A549 (cell line): Measurements from ENCODE around the gene APCDD1. TPM values are rescaled to one million over a fixed set of nuclear protein-coding genes. Genes with fewer than 3 reads are reported as not detected.

Experiments
- ATAC-seq, 2 experiments: fragments of 200-7000 bp in 1 of 2; fragments of >200 bp in 1 of 2; cut with Nextera tagmentation in 1 of 2; cut with Tn5 transposase in 1 of 2; 3 replicates each; pipeline versions ENCODE4 v1.8.0 to v1.9.1; 2018 to 2020; ENCODE audit warnings: mild to moderate bottlenecking in 1 of 2, moderate library complexity in 1 of 2
- CTCF ChIA-PET: fragments of 300-600 bp; sonication (Branson Sonifier 250); formaldehyde crosslinking; extraction: SDS; loops from one replicate; lab custom pipeline; 2021; ENCODE audit warnings: antibody characterized with exemption, inconsistent platforms; lab: Yijun Ruan, JAX
- POLR2A ChIA-PET: fragments of 350-600 bp; formaldehyde crosslinking; extraction: SDS; loops from one replicate; lab custom pipeline; 2021; ENCODE audit warnings: antibody characterized with exemption, inconsistent platforms; lab: Yijun Ruan, JAX
- DNase-seq, 2 experiments: peaks; one replicate each; pipeline versions ENCODE4 v3.0.0 to v3.0.0-alpha.2; 2011 to 2016; ENCODE audit warnings: low read depth in 1 of 2, low spot score in 1 of 2
- FAIRE-seq: peaks from 2 replicates; lab custom pipeline; 2011; peaks lifted over from hg19 to GRCh38; lab: Jason Lieb, UNC
- H3K27ac ChIP-seq, 2 experiments: fragments of >200 bp; sonication (Bioruptor Twin); formaldehyde crosslinking; 3 replicates each; pipeline ENCODE4 v1.5.1; 2016 to 2017
- H3K4me1 ChIP-seq: fragments of >200 bp; sonication (Bioruptor Twin); formaldehyde crosslinking; 3 replicates; pipeline ENCODE4 v1.6.1; 2016
- H3K4me2 ChIP-seq: fragments of >200 bp; sonication (Bioruptor Twin); formaldehyde crosslinking; 3 replicates; pipeline ENCODE4 v1.6.1; 2016
- H3K4me3 ChIP-seq: fragments of >200 bp; sonication (Bioruptor Twin); formaldehyde crosslinking; 3 replicates; pipeline ENCODE4 v1.5.1; 2016
- H3K9me3 ChIP-seq: fragments of >200 bp; sonication (Bioruptor Twin); formaldehyde crosslinking; 3 replicates; pipeline ENCODE4 v1.6.1; 2016
- FOSB ChIP-seq: fragments of 250-450 bp; sonication (Bioruptor Pico); IDR thresholded peaks from 2 replicates; pipeline ENCODE4 v1.5.0; 2020; ENCODE audit warnings: mild to moderate bottlenecking, moderate library complexity
- FOSL2 ChIP-seq, 2 experiments: fragments of 450-650 bp in 1 of 2; fragments of >200 bp in 1 of 2; sonication (Bioruptor Twin) in 1 of 2; formaldehyde crosslinking; IDR thresholded peaks; 2 replicates each; pipeline versions ENCODE4 v1.5.0 to v1.6.1; 2016 to 2020; ENCODE audit warnings: mild to moderate bottlenecking in 1 of 2, moderate library complexity in 1 of 2
- FOXS1 ChIP-seq: fragments of 250-450 bp; sonication (Bioruptor Pico); IDR thresholded peaks from 2 replicates; pipeline ENCODE4 v1.5.0; 2020; ENCODE audit warnings: mild to moderate bottlenecking, moderate library complexity
- HDAC2 ChIP-seq: fragments of 200-600 bp; sonication (generic); IDR thresholded peaks from 2 replicates; pipeline ENCODE4 v1.6.1; 2016
- HEYL ChIP-seq: fragments of 250-450 bp; sonication (Bioruptor Pico); IDR thresholded peaks from 2 replicates; pipeline ENCODE4 v1.8.0; 2021; ENCODE audit warnings: mild to moderate bottlenecking, moderate library complexity
- HOXA7 ChIP-seq: fragments of 250-450 bp; sonication (Bioruptor Pico); IDR thresholded peaks from 2 replicates; pipeline ENCODE4 v1.5.0; 2020; ENCODE audit warnings: mild to moderate bottlenecking, moderate library complexity
- JUNB ChIP-seq: fragments of >200 bp; sonication (Bioruptor Twin); formaldehyde crosslinking; IDR thresholded peaks from 2 replicates; pipeline ENCODE4 v1.6.1; 2016
- KDM1A ChIP-seq: fragments of 200-600 bp; sonication (generic); IDR thresholded peaks from 2 replicates; pipeline ENCODE4 v1.6.1; 2016; ENCODE audit warnings: low read depth, mild to moderate bottlenecking
- KDM5A ChIP-seq: fragments of 200-600 bp; sonication (generic); IDR thresholded peaks from 2 replicates; pipeline ENCODE4 v1.6.1; 2016; ENCODE audit warnings: antibody characterized with exemption, mild to moderate bottlenecking
- MAFK ChIP-seq: fragments of 450-650 bp; IDR thresholded peaks from 2 replicates; pipeline ENCODE4 v1.6.1; 2014; ENCODE audit not compliant: partially characterized antibody
- NPAS2 ChIP-seq: fragments of 250-450 bp; sonication (Bioruptor Pico); IDR thresholded peaks from 2 replicates; pipeline ENCODE4 v1.8.0; 2022; ENCODE audit warnings: mild to moderate bottlenecking, moderate library complexity, borderline replicate concordance
- NR3C1 ChIP-seq: fragments of >200 bp; sonication (Bioruptor Twin); formaldehyde crosslinking; IDR thresholded peaks from 3 replicates; pipeline ENCODE4 v1.6.1; 2017
- PHF8 ChIP-seq: fragments of 200-600 bp; sonication (generic); IDR thresholded peaks from 2 replicates; pipeline ENCODE4 v1.6.1; 2016; ENCODE audit warnings: low read depth, mild to moderate bottlenecking, antibody characterized with exemption, moderate library complexity, borderline replicate concordance
- RAD21 ChIP-seq, 2 experiments: fragments of >200 bp in 1 of 2; sonication (Bioruptor Twin) in 1 of 2; formaldehyde crosslinking in 1 of 2; IDR thresholded peaks in 1 of 2; conservative IDR thresholded peaks in 1 of 2; 2 replicates in 1 of 2; 3 replicates in 1 of 2; pipeline ENCODE4 v1.6.1; 2012 to 2018; ENCODE audit warnings: inconsistent platforms in 1 of 2
- RARB ChIP-seq: fragments of 250-450 bp; sonication (Bioruptor Pico); IDR thresholded peaks from 2 replicates; pipeline ENCODE4 v1.8.0; 2021; ENCODE audit warnings: mild to moderate bottlenecking, moderate library complexity
- RFX5 ChIP-seq: fragments of 450-650 bp; IDR thresholded peaks from 2 replicates; pipeline ENCODE4 v1.7.1; 2014; ENCODE audit warnings: antibody characterized with exemption, mild to moderate bottlenecking, moderate library complexity
- SREBF2 ChIP-seq: fragments of 450-650 bp; IDR thresholded peaks from 2 replicates; pipeline ENCODE4 v1.6.1; 2014; ENCODE audit warnings: mild to moderate bottlenecking, moderate library complexity
- TFCP2L1 ChIP-seq: fragments of 250-450 bp; sonication (Bioruptor Pico); IDR thresholded peaks from 2 replicates; pipeline ENCODE4 v1.5.0; 2021; ENCODE audit warnings: mild to moderate bottlenecking
- TP53 ChIP-seq: fragments of 250-450 bp; sonication (Bioruptor Pico); IDR thresholded peaks from 2 replicates; pipeline ENCODE4 v1.5.0; 2021; ENCODE audit warnings: mild to moderate bottlenecking, moderate library complexity
- ZC3H11A ChIP-seq: fragments of 450-650 bp; IDR thresholded peaks from 2 replicates; pipeline ENCODE4 v1.6.1; 2014; ENCODE audit warnings: antibody characterized with exemption, mild to moderate bottlenecking
- ZNF302 ChIP-seq: fragments of 250-450 bp; sonication (Bioruptor Pico); IDR thresholded peaks from 2 replicates; pipeline ENCODE4 v1.9.0; 2021; ENCODE audit warnings: inconsistent platforms, mild to moderate bottlenecking, moderate library complexity
- WGBS: methylation state at CpG from one replicate; pipeline ENCODE4 v1.1.6; 2017; ENCODE audit errors: missing lambda C conversion rate; 5-methylcytosine and 5-hydroxymethylcytosine counted together
- polyA plus RNA-seq, 4 experiments: library from polyadenylated mRNA; depleted of rRNA in 3 of 4; stranded (reverse); fragments of >200 nt; fragmentation: RNase III in 1 of 4; extraction: RNeasy Plus Mini Kit Qiagen cat#74134 plus additional on column Dnase treatment in 1 of 4; gene quantifications; 2 replicates in 3 of 4; 3 replicates in 1 of 4; pipeline ENCODE4 v1.2.3, GENCODE V29; 2011 to 2017
- TF ChIP-seq, protein P1 (sequence below): fragments of >200 bp; sonication (Bioruptor Twin); formaldehyde crosslinking; IDR thresholded peaks from 2 replicates; pipeline ENCODE4 v1.6.1; 2016
- TF ChIP-seq, protein P2 (sequence below): fragments of 450-650 bp; IDR thresholded peaks from 2 replicates; pipeline ENCODE4 v1.6.1; 2014; ENCODE audit warnings: antibody characterized with exemption
- TF ChIP-seq, protein P3 (sequence below): IDR thresholded peaks from 2 replicates; pipeline ENCODE4 v1.6.1; 2012; ENCODE audit warnings: low read depth, borderline replicate concordance

APCDD1 gene
- polyA plus RNA-seq, 2 of the 4 experiments (the other 2 are of a cell fraction): not detected

DNA sequence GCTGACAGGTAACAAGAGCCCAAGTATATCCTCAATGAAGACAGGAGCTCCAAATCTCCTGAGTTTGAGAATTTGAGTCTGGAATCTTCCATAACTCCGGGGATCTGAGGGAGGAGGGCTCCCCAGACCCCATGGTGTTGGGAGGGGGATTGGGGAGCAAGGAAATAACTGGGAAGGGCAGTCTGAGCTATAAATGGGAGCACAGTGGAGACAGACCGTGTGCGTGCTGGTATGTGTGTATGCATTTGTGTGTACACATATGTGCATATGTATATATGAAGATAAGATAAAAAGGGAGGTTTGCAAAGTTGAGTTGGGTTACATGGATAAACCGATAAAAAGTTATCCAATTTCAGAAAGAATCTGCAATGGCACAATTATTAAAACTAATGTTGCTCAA, 2.3 kb downstream of the APCDD1 start:
- 50% methylated on average over 4 of the region's 4 CpGs for WGBS
- ChIA-PET POLR2A (no interaction called here), CTCF (no interaction called here)
- Histone ChIP-seq H3K27ac (no peak overlapping the region), H3K4me3 (no peak overlapping the region), H3K4me1 (peaks cover 5% of the 10 kb centered on the region; the same call in 1 of the 3 replicates), H3K4me2 (no peak overlapping the region), H3K9me3 (no peaks in the 10 kb centered on the region)
- no peak for DNase-seq
- ATAC-seq: no peak
- FAIRE-seq: no peak
- no peak for TF ChIP-seq FOXS1 (CRISPR knock-in tag)
- no peak for TF ChIP-seq NR3C1
- TF ChIP-seq PHF8: no peak
- TF ChIP-seq SREBF2: no peak
- TF ChIP-seq HEYL: no peak
- TF ChIP-seq, protein P1, sequence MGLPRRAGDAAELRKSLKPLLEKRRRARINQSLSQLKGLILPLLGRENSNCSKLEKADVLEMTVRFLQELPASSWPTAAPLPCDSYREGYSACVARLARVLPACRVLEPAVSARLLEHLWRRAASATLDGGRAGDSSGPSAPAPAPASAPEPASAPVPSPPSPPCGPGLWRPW: no peak
- TF ChIP-seq, protein P2, sequence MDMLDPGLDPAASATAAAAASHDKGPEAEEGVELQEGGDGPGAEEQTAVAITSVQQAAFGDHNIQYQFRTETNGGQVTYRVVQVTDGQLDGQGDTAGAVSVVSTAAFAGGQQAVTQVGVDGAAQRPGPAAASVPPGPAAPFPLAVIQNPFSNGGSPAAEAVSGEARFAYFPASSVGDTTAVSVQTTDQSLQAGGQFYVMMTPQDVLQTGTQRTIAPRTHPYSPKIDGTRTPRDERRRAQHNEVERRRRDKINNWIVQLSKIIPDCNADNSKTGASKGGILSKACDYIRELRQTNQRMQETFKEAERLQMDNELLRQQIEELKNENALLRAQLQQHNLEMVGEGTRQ: no peak
- TF ChIP-seq FOSL2 (IDR thresholded peaks at IDR 0.05): no peak
- TF ChIP-seq FOSL2 (CRISPR knock-in tag; IDR thresholded peaks at IDR 0.05): no peak
- TF ChIP-seq, protein P3, sequence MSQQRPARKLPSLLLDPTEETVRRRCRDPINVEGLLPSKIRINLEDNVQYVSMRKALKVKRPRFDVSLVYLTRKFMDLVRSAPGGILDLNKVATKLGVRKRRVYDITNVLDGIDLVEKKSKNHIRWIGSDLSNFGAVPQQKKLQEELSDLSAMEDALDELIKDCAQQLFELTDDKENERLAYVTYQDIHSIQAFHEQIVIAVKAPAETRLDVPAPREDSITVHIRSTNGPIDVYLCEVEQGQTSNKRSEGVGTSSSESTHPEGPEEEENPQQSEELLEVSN: no peak
- no peak for TF ChIP-seq TFCP2L1
- TF ChIP-seq JUNB: no peak
- TF ChIP-seq MAFK: no peak
- no peak for TF ChIP-seq ZNF302 (CRISPR knock-in tag)
- TF ChIP-seq FOSB (CRISPR knock-in tag): no peak
- TF ChIP-seq RFX5: no peak
- no peak for TF ChIP-seq NPAS2 (CRISPR knock-in tag)

DNA sequence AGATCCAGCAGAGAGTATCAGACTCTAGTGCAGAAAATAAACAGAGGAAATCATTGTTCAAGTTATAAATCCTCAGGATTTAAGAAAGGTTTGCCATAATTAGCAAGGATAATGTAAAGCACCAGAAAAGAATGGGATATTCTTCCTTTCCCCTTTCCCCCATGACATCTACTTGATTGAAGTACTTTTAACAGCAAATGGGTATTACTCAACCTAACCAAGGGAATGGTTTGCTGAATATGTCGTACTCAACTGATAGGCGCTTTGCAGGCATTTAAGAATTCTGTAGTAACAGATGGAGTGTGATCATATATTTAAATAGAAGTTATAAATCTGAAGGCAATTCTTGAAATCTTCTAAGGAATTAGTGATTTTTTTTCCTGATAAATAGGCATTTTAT, 2.7 kb downstream of the APCDD1 start:
- Histone ChIP-seq H3K4me2 (no peak overlapping the region), H3K9me3 (no peaks in the 10 kb centered on the region), H3K4me1 (peaks cover 5% of the 10 kb centered on the region; the same call in 1 of the 3 replicates), H3K27ac (no peak overlapping the region), H3K4me3 (no peak overlapping the region)
- DNase-seq: no peak
- TF ChIP-seq KDM1A: no peak
- no peak for TF ChIP-seq ZC3H11A
- TF ChIP-seq HDAC2: no peak
- WGBS: 51% methylated on average over 2 of the region's 2 CpGs
- CTCF ChIA-PET: no interaction called here
- no peak for ATAC-seq
- FAIRE-seq: no peak
- POLR2A ChIA-PET: no interaction called here

DNA sequence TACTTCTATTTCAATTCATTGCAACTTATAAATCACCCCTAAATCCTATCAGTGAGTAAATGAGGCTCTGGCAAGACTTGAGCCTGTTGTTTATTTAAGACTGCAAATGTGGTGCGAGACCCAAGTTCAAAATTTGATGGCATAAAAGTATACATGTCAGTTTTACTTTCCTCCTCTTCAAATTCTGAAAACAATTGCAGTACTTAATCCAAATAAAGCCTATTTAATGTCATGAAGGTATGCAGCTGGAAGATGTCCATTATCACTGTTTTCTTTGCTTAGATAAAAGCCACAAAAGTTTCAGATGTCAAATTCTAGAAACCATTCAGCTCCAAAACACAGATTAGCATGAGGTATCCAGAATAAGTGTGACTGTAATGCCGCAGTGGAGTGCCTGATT, 3.3 kb downstream of the APCDD1 start:
- ATAC-seq (no peak), DNase-seq (no peak), FAIRE-seq (no peak)
- POLR2A ChIA-PET: no interaction called here
- TF ChIP-seq KDM5A (no peak), RARB (no peak), SREBF2 (no peak), TP53 (CRISPR knock-in tag) (no peak), HOXA7 (CRISPR knock-in tag) (no peak), RAD21 (conservative IDR thresholded peaks at IDR 0.05 in 1 of 2, IDR thresholded peaks at IDR 0.05 in 1 of 2) (no peak)
- CTCF ChIA-PET: interaction anchor here (0.7 kb wide), 1 partner anchor 24 kb away, joined by 3 read pairs; no protein-coding TSS in a partner anchor
- Histone ChIP-seq H3K4me3 (no peak overlapping the region), H3K9me3 (no peaks in the 10 kb centered on the region), H3K27ac (no peak overlapping the region), H3K4me1 (peaks cover 5% of the 10 kb centered on the region; the same call in 1 of the 3 replicates), H3K4me2 (no peak overlapping the region)
- 56% methylated on average over 2 of the region's 2 CpGs for whole genome bisulfite sequencing
